Ramos (cell line): ENCODE measurements around the gene SIK3.
"Not testable (repeated sequence)": the region's sequence is repeated elsewhere in the genome, so short reads cannot be mapped to it uniquely, and the experiment has no call there.

ENCODE experiments used
- in situ Hi-C: fragments of 300-500 bp; cut with MboI; formaldehyde crosslinking; loops from one replicate; pipeline ENCODE4 v1.14.3; 2022; ENCODE audit warnings: low sequenced_read_pairs; ENCODE audit not compliant: unreplicated experiment

The SIK3 gene

DNA sequence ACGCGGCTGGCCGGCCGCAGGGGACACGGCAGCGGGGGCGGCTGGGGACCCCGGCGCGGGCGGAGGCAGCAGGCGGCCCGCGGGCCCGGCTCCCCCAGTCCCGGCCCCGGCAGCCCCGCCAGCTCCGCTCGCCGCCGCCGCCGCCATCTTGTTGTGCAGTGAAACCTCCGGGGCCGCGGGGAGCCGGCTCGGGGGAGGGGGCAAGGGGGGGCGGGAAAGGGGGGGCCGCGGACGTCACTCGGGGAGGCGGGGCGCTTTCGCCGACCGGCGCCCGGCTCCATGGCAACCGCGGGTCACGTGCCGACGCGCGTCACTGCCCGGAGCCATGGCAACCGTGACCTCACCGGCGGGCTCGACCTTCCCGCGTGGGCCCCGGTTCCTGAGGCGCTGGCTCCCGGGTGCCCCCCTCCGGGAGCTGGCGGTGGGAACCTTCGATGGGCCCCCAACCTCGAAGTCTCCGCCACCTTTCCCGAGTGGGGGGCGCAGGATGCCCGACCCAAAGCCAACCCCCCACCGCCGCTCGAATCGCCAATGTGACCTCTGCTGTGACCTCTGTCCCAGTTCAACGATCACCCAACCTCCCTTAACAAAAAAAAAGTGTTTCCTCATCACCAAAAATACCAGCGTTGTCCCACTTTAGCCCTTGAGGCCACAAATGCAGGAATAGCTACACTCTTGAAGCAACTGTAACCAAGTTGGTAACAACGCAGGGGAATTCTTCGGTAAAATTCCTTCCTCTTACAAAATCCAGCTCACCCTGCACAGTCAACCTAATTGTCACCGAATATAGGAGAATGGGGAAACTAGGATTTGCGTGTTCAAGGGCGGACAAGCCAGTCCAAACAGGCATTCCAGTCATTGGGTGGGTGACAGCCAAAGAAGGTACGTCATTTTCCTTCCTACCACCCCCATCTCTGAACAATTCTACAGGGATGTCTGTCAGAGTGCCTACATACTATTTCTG lies at the start of gene SIK3:
Gene SIK3, minus strand, starts transcription at position 160 of the 964 bp plus-strand sequence. Its CDS starts 13 bp downstream, at position 147.
- in situ Hi-C loops: no loop called here

DNA sequence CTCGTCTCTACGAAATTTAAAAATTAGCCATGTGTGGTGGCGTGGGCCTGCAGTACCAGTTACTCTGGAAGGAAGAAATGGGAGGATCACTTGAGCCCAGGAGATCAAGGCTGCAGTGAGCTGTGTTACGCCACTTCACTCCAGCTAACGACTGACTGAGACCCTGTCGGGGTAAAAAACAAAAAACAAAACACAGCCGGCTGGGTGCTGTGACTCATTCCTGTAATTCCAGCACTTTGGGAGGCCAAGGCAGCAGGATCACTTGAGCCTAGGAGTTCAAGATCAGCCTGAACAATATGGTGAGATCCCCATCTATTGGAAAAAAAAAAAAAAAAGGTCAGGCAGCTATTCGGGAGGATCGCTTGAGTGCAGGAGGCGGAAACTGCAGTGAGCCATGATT lies 48.3 kb upstream of the SIK3 start:
- in situ Hi-C loops: no loop called here

DNA sequence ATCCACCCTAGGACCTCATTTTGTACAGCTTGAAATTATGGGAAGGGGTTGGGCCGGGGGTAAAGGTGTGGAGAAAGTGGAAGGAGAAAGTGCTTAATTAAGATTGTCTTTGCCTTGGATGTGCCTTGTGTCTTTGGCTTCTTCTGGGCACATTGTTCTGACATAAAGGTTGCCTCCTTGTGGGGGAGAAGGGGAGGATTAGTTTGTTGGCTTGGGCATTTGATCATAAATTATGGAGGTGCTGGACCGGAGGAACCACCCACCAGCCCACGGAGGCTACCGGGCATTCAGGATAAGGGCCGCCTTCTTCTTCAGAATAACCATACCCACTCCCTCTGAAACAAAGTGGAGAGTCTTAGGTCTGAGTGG lies 47.1 kb upstream of the SIK3 start:
- in situ Hi-C loops: no loop called here

DNA sequence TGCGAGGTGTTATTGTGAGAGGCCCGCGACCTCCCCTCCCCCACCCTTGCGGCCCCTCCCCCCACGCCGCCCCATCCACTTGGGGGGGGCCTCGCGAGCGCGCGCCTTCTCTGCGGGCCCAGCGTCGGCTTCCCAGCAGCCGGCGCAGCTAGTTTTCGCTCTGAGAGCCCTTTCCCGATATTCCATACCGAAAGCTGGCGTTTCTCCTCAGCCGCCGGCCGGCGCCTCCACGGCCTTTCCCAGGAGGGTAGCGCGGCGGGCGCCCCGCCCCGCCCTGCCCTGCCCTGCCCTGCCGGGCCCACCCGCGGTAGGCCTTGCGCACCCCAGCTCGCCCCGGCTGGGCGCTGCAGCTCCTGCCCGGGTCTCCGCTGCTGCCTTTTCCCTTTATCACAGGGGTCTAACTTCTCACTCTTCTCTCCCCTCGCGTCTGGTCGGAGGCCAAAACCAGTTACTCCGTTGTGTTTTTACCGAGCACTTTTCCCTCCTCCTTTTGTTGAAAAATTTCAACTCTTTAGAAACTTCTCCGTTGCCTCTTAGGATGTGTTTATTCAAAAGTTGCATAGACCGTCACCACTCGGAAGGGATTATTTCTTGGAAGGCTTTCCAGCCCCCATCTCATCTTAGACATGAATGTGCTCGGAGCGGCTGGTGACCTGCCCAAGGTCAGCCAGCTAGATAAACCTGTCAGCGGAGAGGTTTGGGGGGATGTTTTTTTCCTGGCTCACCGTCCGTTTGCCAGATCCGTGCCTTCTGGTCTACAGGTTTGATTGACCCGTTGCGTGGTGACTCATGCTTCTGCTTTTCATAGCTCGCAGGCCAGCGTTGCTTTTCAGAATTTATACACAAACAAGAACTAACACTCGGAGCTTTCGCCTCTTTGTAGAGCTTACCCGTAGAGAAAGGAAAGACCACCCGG lies 46.5 kb upstream of the SIK3 start:
- in situ Hi-C loops: no loop called here

DNA sequence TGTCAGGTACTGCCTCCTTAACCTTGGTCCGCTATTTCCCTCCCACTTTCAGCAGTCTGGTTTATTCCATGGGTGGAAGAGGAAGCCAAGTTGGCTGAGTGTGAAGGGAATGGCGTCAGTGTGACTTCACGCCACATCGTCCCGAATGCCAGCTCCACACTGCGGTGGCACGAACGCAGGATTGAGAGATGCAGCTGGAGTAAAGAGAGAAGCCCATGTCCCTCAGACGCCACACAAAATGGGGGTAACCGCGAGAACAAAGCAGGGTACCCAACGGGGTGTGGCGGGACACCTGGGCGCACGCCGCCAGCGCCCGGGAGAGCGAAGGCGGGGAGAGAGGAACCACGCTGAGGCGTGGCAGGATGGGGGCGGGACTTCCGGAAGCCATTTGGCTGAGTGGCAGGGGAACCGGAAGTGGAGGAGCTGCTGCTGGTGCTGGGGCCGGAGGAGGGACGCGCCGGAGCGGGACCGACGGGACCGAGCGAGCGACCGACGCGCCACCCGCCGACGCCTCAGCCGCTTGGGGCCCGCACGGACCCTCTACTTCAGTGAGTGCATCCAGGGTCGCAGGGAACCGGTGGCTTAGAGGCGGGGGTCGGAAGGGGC lies 45.7 kb upstream of the SIK3 start, which contains the start of gene PAFAH1B2:
Gene PAFAH1B2, plus strand, starts transcription at position 417 of the 606 bp plus-strand sequence. CDS start 8,161 bp downstream, outside the sequence.
- in situ Hi-C loops: no loop called here

DNA sequence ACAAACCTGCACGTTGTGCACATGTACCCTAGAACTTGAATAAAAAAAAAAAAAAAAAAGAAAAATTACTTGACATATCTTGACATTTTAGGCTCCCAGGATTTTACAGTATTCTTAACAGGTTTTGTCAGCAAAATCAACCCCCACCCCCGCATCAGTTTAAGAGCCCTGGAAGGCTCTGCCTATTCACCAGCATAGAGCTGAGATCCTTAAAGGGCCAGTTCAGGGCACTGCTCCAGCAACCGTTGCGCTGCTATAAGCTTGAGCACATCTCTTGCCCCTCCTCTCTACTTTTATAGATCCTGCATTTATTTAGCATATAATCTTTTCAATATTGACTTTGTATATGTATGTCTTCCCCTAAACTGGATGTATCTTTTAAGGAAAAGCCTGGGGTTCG lies 45.2 kb upstream of the SIK3 start:
- in situ Hi-C loops: no loop called here

DNA sequence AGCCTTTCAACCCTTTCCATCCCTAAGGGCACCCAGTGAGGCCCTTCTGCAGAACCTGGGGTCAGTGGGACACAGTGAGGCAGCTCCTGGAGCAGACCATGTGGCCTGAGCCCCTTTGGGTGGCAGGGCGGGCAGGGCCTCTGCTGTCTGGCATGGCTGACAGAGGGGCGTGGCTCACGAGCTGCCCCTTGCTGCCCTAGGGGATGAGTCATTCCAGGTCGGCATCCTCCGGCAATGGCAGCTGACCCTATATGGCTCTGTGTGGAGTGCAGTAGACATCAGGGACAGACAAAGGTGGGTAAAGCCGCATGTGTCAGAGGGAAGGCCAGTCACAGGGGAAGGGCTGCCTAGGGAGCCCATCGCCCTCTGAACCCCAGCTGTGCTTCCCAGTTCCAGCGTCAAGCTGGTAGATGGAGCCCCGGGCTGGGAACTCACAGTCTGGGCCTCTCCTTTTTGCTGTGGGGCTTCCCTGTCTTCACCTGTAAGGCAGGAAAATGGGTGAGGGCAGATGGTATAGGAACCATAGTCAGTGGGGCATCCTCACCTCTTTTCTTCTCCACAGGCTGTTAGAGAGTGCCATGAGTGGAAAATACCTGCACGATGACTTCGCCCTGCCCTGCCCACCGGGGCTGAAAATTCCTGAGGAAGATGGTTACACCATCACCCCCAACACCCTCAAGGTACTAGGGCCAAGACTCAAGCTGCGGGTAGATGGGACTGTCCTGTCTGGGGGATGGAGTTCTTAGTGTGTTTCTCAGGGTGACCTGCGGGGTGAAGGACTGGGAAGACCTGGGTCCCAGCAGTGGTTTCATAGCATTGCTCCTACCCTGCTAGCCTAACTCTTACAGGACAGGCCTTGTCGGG lies 39.2 kb upstream of the SIK3 start:
- in situ Hi-C loops: not testable (repeated sequence)

DNA sequence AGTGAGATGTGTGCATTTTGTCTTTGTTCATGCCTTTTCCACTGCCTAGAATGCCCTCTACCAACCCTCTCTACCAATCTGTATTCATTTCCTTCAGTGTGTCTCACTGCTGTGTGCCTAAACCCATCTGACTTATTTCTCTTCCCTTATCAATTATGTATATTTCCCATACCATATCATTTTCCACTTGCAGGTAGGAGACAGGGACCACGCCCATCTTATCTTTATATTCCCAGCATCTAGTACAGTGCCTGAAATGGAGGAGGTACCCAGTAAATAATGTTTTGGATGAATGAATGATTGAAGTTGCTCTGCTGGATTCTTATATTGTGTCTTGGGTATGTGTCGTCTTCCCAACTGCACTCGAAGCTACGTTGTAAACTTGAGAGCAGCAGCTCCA lies 36.8 kb upstream of the SIK3 start:
- in situ Hi-C loops: loop anchor here (5.0 kb wide), 1 partner anchor 72 kb away; no protein-coding TSS in a partner anchor

DNA sequence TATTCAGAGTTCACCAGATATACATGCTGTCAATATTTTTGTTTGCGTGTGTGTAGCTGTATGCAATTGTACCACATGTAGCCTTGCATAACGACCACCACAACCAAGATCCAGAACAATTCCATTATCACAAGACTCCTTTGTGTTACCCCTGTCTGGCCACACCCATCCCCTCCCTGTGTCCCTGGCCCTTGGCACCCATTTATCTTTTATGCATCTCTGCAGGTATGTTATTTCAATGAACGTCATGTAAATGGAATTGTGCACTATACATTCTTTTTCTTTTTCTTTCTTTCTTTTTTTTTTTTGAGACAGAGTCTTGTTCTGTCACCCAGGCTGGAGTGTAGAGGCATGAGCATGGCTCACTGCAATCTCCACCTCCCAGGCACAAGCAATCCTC lies 36.2 kb upstream of the SIK3 start:
- in situ Hi-C loops: loop anchor here (5.0 kb wide), 1 partner anchor 73 kb away; no protein-coding TSS in a partner anchor

DNA sequence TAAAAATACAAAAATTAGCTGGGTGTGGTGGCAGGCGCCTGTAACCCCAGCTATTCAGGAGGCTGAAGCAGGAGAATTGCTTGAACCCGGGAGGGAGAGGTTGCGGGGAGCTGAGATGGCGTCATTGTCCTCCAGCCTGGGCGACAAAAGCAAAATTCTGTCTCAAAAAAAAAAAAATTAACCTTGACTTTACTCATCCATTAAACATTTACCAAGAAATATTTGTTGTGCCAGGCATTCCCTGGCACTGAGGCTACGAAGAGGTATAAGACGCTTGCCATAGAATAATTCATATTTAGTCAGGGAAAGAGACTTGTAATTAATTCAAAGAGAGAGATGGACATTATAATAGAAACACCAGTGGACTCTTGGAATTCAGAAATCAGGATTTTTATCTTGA lies 32.7 kb upstream of the SIK3 start:
- in situ Hi-C loops: loop anchor here (5.0 kb wide), 1 partner anchor 76 kb away; no protein-coding TSS in a partner anchor

DNA sequence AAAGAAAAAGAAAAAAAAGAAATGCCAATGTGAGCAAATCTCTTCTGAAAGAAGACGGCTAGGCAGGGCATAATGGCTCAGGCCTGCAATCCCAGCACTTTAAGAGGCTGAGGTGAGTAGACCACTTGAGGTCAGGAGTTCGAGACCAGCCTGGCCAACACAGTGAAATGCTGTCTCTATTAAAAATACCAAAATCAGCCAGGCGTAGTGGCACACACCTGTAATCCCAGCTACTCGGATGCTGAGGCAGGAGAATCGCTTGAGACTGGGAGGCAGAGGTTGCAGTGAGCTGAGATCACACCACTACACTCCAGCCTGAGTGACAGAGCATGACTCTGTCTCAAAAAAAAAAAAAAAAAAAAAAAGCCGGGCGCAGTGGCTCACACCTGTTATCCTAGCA lies 32.2 kb upstream of the SIK3 start:
- in situ Hi-C loops: loop anchor here (5.0 kb wide), 1 partner anchor 77 kb away; no protein-coding TSS in a partner anchor

DNA sequence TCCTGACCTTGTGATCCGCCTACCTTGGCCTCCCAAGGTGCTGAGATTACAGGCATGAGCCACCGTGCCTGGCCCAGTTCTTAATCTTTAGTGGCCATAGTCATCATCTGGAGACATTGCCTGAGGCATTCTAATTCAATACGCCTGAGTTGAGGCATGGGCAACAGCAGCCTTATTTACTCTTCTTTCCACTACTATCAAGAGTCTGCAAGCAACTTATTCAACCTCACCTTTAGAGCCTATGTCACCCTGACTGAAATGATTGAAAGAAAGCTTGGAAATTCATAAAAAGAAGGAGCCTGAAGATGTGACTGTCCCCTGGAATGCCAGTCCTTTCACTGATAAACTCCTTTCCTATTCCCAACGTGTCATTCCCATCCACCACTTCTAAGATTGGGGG lies 30.1 kb upstream of the SIK3 start:
- in situ Hi-C loops: no loop called here

DNA sequence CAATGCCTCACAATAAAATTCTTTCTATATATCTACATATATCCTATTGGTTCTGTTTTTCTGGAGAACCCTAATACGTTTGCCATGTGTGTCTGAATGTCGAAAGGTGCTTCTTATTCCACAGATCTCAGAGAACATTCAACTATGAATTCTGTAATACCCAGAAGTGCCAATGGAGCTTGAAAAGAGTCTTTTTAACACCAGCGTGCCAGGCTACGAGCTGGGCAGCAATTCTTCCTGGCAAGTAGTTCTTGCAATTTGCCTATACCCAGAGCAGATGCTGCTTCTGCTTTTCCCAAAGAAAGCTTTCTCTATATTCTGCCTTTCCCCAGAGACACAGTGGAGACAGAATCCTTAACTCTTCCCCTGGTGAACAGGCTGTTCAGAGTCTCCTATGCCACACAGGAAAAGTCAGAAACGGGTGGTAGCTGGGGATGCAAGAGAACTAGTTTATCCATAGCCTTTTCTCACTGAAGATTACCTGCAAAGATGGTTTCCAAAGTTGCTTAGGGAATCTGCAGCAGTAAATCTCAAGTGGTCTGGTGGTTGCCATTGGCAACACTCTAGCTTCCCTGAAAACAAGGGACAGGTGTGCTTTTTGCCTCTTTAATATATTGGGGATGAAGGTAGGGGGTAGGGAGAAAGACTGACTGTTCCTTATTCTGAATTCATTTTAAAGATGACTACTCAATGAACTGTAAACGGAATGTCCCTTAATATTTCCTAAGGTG lies 29.1 kb upstream of the SIK3 start:
- in situ Hi-C loops: no loop called here

DNA sequence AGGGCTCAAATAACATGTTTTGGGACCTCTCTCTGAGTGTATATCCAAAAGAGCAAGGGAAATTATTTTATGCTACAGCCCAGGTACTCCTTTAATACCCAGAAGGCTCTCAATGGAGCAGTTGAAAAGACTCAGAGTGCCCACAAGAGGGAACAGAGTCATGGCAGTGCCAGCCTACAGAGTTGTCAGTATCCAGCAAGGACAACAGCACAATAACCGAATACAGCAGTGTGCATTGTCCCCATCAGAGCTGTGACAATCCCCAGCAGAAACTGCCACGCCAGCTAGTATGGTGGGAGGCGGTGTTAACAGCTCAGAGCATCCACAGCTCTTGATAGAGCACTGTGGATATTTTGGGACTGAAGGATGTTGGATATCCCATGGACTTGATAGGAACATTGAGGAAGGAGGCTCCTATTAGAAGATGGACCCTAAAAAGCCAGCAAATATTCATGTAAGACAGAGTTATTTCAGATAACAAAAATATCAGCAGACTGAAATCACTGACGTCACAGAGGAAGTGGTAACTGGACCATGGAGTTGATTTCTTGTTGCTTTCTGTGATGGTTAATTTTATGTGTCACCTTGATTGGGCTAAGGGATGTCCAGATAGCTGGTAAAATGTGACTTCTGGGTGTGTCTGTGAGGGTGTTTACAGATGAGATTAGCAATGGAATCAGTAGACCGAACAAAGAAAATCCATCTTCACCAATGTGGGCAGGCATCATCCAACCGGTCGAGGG lies 28.2 kb upstream of the SIK3 start:
- in situ Hi-C loops: no loop called here

DNA sequence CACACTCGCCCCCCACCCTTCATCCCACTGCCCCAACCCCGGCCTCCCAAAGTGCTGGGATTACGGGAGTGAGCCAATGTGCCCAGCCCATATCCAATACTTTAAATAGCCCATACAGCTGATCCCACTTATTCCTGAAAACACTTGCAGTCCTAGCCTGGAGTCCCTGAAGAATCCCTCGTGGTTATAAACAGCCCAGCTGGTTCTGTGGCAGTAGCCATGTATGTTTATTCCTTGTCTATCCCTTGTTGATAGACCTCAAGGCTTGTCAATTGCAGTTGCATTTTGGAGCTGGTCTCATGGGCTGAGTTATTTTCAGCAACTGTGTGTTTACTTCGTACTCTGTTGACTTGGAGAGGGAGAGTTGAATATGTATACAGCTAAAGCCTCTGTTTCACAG lies 24.3 kb upstream of the SIK3 start:
- in situ Hi-C loops: no loop called here

DNA sequence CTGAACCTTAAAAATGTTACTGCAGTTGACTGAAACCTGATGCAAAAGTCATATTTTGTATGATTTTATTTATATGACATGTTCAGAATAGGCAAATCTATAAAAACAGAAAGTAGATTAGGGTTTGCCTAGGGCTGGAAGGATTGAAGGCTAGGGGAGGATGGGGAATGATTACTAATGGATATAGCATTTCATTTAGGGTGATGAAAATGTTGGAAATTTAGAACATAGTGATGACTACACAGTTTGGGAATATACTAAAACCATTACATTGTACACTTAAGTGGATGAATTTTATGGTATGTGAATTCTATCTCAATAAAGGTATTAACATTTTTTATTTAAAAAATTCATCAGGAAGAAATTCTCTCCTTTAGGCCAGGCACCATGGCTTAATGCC lies 22.9 kb upstream of the SIK3 start:
- in situ Hi-C loops: no loop called here

DNA sequence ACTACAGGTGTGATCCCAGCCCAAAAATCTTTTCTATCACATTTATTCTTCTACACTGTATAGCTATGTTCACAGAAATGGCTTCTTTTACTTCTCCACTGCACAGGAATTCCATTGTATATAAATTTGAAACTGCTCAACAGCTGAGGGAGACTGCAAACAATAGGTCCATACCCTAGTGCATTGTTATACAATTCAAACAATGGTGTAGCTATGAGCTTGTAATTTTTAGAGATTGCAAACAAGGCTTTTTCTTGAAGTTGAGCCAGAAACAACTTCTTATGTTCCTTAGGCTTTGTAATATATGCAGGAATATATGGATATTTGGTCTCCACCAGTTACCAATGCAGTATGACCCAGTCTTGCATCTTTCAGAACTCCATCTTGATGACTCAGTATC lies 19.5 kb upstream of the SIK3 start:
- in situ Hi-C loops: no loop called here

DNA sequence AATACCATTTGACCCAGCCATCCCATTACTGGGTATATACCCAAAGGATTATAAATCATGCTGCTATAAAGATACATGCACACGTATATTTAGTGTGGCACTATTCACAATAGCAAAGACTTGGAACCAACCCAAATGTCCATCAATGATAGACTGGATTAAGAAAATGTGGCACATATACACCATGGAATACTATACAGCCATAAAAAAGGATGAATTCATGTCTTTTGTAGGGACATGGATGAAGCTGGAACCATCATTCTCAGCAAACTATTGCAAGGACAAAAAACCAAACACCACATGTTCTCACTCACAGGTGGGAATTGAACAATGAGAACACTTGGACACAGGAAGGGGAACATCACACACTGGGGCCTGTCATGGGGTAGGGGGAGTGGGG lies 14.7 kb upstream of the SIK3 start:
- in situ Hi-C loops: not testable (repeated sequence)
